SU-DHL-6 (cell line): ENCODE data around the gene VWC2L.

Experiments used
- EZH2phosphoT487 ChIP-seq: fragments of 200-600 bp; sonication (generic), shearing (Covaris generic); conservative IDR thresholded peaks from 2 replicates; pipeline ENCODE4 v1.6.1; 2018; ENCODE audit warnings: mild to moderate bottlenecking, antibody characterized with exemption, low read length, moderate library complexity, mixed read lengths
- TF ChIP-seq, protein P1 (sequence below): fragments of 200-600 bp; sonication (generic); IDR thresholded peaks from one replicate; pipeline ENCODE4 v1.5.1; 2017; ENCODE audit warnings: antibody characterized with exemption, mild to moderate bottlenecking, low read length, moderate library complexity; ENCODE audit not compliant: insufficient read depth, poor library complexity, severe bottlenecking

DNA sequence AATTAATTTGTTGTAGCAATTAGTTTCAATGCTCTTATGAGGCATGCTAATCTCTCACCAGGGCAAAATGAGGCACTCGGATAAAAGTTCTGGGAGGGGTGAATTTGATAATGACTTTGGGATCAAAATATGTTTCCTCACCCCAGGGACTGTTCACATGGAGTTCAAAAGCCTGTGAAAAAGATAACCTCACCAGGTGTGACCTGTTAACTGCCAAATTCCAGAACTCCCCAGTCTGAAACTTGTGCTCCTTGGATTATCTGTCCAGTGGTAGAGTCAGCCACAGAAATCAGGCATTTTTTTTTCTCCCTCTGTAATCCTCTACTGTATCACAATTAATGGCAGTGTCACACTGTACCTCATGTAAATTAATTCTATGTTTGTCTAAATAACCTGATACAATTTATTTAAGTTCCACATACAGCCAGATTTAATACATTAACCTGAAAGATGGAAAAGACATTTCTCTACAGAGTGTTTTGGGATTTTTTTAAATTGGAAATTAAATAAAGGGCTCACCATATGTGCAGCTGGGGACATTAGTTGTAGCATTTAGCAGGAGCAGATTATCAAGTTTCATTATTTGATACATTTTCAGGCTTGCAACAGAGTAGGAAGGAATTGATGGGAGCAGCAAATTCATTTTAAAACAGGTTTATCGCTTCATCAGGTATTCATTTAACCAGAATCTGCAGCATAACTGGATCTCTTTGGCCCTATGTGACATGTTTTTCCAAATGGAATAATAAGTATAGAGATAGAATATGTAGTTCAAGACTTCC is 191.2 kb downstream of the VWC2L start:
- TF ChIP-seq, protein P1, sequence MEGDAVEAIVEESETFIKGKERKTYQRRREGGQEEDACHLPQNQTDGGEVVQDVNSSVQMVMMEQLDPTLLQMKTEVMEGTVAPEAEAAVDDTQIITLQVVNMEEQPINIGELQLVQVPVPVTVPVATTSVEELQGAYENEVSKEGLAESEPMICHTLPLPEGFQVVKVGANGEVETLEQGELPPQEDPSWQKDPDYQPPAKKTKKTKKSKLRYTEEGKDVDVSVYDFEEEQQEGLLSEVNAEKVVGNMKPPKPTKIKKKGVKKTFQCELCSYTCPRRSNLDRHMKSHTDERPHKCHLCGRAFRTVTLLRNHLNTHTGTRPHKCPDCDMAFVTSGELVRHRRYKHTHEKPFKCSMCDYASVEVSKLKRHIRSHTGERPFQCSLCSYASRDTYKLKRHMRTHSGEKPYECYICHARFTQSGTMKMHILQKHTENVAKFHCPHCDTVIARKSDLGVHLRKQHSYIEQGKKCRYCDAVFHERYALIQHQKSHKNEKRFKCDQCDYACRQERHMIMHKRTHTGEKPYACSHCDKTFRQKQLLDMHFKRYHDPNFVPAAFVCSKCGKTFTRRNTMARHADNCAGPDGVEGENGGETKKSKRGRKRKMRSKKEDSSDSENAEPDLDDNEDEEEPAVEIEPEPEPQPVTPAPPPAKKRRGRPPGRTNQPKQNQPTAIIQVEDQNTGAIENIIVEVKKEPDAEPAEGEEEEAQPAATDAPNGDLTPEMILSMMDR, result no peak
- TF ChIP-seq EZH2phosphoT487, result no peak
